Stimulated activated CD4-positive, alpha-beta T cell treated with anti-CD3 and anti-CD28 coated beads, Interleukin-2, amount 100 ng/mL, for 24 hours (primary cell): ENCODE results near the gene GNAQ.

Experiments
- DNase-seq, 2 donors: peaks; one replicate each; pipeline ENCODE4 v3.0.0-alpha.2; 2020

Gene GNAQ

DNA sequence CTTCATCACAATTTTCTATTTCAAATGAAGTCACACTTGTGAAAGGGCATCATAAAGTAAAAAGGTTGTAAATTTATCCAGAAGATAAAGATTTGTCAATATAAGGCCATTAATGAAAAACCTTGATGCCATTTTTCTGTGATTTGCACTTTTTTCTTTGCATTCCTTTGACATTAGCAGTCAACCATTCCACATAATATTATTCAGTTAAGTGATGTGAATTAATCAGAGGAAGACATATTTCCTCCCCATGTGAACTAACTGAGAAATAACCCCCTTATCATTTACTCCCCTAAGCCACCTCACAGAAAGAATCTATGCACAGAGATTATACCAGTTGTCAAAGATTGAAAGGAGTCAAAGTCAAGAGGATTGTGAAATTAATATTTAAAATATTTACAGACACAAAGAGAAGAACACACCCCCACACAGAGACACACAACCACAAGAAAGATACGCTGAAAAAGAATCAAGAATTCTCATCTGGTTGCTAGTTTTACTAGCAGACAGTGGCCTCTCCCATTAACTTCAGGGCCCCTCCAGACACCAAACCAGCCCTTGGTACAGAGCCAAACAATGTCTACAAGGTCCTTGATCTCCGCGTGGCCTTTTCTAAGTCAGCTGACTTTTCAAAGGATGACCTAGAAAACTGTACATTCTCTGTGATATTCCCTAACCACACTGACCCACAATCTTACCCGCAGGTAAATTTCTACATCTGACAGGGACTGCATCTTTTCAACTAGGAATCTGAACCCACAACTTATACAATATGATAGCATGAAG lies 29.5 kb downstream of the GNAQ start:
- no peak for DNase-seq

DNA sequence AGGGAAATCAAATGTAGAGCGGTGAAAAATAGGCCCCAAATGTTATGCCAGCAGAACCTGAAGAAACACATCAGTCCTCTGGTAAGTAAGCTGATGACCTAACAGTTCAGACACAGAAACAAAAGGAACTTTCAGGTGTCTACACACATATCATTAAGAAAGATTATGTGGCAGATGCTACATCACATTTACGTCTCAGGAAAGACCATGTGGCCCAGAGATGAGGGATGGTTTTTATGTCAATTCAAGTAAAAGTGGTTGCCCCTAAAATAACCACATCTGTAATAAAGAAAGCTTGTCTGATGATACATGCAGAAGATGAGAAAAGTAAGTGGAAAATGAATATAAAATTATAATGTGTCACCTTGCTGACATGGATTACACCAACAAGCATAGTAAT lies 31.4 kb downstream of the GNAQ start:
- no peak for DNase-seq

GRCh38 chr9:77999231-77999631 lies 32.4 kb downstream of the GNAQ start:
- no peak for DNase-seq

DNA sequence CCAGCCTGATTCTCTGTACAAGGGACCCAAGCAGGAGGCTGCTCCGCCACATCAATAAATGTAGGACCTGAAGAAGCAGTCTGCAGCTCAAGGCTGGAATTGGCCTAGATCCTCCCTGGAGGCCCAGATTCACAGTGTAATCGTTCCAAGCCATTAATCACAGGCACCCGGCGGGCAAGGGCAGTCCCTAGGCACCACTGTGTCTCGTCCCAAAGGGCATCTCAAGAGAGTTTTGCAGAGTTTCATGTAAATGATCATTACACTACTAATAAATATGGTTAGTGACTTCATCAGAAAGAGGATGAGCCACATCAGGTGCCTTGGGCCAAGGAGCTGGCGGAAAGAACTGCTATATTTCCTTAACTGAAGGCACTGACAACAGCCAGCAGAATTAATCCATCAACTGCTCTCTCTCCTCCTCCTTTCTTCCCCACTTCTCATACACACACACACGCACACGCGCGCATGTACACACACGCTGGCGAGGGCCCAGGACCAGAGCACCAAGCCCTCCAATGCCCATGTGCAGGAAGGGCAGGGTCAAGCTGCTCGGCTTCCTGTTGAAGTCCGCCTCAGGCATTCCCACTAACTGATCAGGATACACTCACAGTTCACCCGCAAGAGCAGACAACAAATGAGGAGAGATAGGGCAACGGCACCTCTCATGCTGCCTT lies 33.9 kb downstream of the GNAQ start:
- no peak for DNase-seq

DNA sequence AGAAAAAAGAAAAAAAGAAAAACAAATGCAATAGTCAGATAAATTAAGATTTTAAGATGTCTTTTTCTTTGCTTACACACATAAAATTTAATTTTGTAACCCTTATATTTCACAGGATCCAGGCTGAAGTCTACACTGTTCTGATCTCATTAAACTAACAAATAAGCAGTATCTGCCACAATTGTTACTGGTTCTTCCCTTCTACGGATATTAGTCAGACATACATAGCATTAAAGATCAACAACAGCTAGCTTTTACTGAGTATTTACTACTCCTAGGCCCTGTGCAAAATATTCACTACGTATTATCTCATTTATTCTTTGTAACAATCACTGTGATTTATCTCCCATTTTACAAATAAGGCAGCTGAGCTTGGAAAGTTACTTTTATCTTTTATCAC lies 34.9 kb downstream of the GNAQ start:
- no peak for DNase-seq

- no peak for DNase-seq
Measured at GRCh38 chr9:77991191-77991590, 40.4 kb downstream of the GNAQ start.

DNA sequence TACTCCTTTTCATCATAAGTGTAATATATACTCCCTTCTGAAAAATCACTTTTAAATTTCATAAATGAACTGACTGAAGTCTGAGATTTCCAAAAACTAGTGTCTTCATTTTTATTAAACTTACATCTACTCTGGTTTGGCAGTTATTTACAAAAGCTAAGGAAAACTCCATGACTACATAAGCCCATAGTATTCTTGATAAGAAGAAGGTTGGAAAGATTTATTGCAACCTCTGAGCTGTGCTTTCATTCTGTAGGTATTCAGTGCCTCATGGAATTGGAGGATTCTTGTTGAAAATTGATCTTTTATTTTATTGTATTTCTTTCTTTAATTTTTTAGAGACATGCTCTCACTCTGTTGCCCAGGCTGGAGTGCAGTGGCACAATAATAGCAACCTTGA lies 41.7 kb downstream of the GNAQ start:
- DNase-seq = no peak

DNA sequence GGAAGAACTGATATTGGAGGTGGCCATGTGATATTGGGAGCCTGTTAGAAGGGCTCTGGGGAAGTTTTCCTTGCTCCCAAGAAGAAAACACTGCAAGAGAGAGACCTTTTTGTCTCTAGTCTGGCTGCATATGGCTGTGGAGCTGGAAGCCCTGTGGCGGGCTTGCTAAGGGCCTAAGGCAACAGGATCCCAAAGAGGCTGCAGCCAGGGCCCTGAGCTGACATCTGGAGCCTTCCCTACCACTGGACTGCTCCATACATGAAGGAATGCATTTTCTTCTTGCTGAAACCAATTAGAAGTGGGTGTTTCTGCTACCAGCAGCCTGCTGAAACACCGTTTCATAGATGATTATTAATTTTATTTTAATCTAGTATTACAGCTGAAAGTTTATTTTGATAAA lies 42.2 kb downstream of the GNAQ start:
- no peak for DNase-seq

- no peak for DNase-seq
Measured at GRCh38 chr9:77988630-77989029, 43.0 kb downstream of the GNAQ start.

DNA sequence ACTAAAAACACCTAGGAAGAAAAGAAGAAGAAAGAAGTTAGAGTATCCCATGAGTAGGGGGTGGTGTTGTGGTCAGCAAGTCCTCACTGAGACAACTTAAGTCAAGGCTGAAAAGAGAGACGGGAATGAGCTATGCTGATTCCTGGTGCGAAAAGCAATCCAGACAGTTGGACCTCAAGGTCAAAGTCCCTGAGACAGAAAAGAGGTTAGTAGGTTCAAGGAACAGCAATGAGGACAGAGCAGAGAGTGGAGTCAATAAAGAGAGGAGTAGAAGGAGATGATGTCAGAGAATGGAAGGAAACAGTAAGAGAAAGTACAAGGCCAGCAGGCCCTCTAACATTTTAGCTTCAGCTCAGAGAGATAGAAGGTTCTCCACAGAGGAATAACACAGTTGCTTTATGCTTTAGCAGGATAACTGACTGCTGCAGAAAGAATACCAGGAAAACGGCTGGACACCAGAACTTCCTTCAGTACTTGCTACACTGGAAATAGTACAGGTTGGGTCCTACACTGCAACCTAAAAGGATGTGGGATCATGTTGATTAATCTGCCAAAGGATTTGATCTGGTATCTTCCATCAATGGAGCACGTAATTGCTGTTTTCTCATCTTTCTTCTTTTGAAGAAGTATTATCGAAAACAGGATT lies 43.6 kb downstream of the GNAQ start:
- DNase-seq = no peak

DNA sequence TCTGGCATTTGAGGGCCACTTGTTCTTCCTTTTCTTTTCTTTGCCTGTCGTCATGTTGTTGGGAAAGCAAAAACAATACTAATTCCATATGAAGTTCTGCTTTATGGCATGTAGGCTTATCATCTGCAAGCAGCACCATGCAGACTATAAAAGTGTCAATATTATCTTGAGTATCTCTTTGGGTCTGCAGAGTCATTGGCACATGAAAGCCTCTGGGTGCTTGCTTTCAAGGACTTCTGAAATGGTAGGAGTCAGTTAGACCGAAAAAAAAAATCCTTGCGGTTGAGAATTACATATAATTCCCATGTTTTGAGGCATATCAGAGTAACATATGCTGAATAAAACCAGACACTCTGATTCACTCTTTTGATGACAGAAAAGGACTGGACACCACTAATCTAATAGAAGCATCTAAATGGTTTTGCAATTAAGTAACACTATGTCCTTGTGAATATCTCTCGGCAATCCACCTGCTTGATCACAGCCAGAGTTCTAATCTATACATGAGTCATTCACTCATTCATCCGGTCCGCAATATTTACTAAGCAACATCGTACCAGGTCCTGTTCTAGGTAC lies 44.4 kb downstream of the GNAQ start:
- no peak for DNase-seq

DNA sequence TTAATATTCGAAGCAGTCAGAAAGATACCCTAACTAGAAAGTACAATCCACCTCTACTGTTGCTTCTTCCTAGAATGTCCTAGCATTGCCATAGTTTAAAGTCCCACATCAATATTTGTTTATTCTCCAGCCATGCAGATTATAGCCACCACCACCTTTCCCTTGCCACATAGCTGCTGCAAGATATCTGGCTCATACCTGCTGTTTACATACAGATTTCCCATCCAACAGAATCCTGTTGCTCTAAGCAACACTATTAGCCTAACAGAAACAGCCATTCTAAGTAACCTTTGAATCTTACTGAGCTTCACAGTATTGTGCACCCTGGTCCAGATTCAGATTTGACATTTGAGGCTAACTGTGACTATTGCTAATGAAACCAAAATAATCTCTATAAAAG lies 45.6 kb downstream of the GNAQ start:
- DNase-seq = no peak

DNA sequence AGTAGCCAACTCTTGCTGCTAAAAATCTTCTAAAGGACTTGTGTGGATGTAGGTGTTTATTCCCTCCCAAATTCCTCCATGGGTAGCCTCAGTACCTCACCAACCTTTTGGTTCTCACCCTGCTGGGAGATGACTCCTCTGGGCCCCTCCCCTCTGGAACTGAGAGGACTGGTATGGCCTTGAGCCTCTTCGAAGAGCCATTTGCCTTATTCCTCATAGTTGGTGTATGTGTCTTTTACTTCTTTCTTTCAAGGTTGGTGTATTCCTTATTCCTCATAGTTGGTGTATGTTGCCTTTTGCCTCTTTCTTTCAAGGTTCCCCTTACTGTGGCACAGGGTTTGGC lies 48.3 kb downstream of the GNAQ start:
- no peak for DNase-seq

DNA sequence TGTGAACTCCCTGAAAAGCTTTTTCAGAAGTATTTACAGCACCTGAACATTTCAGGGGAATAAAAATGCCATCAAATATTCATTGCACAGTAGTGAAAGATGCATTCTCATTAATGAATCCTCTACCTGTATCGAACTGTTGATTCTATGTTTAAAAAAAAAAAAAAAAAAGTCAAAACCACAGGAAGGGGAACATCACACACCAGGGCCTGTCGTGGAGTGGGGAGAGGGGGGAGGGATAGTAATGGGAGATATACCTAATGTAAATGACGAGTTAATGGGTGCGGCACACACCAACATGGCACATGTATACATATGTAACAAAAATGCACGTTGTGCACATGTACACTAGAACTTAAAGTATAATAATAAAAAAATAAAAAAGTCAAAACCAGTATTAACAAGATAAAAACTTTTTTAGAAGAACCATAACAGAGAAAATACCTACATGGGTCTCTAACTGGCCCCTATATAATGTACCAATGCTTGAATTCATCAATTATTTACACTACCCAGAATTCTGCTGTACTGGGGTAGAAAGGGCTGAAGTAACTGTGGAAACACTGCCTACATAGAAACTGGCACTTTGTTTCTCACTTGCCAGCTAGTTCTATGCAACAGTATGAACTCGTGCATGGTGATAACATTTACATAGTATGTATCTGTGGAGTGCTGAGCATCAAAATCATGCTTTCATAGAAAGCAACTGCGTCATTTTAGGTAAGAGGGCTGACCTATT lies 48.9 kb downstream of the GNAQ start:
- no peak for DNase-seq

DNA sequence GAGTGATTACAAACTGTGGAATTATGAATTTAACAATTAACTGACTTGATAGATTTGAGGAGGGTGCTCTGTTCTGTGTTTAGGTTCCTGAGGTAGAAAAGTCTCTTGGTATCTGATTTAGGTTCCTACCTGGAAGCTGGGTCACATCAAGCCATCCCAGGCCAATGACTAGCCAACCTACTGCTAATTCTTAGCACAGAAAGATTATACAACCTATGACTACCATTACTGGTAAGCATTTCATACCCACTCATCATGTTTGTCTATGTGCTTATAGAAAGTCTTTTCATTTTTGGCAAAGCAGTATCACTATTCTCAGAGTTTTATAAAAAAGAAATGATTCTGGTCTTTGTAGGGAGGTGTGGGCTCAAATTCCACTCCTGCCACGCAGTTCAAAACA lies 49.7 kb downstream of the GNAQ start:
- DNase-seq = no peak

GRCh38 chr9:77981332-77981731 lies 50.3 kb downstream of the GNAQ start:
- DNase-seq = no peak

DNA sequence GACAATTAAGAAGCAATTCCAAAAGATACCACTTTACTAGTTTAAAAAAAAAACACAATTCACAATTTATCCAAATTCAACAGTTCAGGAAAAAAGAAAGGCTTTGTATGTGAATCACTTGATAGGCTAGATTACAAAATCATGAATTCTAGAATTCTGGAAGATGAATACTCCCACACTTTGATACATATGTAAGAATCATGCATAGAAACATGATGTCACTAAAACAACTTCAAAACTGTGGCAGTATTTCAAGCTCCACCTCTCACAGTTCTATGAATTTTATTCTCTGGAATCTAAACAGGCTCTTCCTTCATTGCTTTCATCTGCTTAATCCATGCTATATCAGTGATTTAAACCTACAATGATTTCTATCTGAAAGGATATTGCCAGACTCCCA lies 51.0 kb downstream of the GNAQ start:
- DNase-seq = no peak

DNA sequence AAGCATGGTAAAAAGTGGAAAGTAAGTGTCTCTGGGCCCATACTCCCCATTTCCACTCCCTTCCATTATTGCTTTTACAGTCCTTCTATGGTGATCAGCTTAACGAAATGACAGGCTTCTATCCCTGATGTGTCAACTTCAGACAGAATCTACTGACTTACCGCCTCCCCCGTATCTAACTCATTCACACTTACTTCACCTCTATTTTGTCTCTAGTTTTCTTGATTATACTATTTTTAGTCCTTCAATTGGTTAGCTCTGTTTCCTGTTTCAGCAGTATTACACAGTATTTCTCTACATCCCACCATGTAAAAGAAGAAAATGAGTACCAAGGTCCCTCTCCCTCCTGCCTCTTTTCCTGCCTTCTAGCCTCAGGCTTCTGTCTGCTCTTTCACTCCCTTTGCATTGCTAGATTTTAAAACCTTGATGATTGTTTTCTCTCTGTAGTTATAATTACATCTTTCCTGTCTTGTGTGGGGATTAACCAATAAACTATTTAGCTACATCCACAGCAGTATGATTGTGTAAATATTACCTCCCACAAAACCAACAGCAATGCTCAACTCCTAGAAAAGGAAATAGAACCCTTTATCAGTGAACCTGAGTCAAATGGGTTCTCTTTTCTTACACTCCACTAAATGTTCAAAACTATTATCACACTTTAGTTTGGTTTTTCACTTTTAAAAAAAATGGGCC lies 53.4 kb downstream of the GNAQ start:
- DNase-seq = no peak

- peak; percentile 29 to 50 for DNase-seq
Measured at GRCh38 chr9:77977210-77977611, 54.4 kb downstream of the GNAQ start.

- DNase-seq = no peak
Measured at GRCh38 chr9:77975806-77976205, 55.8 kb downstream of the GNAQ start.

GRCh38 chr9:77975036-77975435 lies 56.6 kb downstream of the GNAQ start:
- DNase-seq = no peak

DNA sequence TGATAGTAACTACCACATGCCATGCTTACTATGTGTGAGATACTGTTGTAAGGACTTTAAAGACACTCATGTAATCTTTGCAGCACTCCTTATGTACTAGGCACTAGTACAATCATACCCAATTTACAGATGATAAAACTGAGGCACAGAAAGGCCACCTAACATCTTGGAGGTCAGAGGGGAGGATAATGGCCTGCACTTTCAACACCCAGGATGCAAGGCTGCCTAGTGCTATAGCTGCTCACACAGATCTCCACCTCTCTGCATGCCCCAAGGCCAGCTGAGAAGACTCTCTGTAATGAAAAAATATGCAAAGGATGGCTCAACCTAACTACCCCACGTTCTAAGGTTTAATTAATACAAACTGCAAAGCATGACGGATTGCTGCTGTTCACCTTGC lies 57.2 kb downstream of the GNAQ start:
- DNase-seq = no peak

- no peak for DNase-seq
Measured at GRCh38 chr9:77969083-77969482, 62.5 kb downstream of the GNAQ start.
